H1 (cell line): ENCODE results near the gene EFEMP1. TPM values are rescaled to one million over a fixed set of nuclear protein-coding genes. Genes with fewer than 3 reads are reported as not detected.

Source experiments
- CTCF ChIA-PET: fragments of 300-600 bp; sonication (Branson Sonifier 250); formaldehyde crosslinking; loops from one replicate; lab custom pipeline; 2021; ENCODE audit not compliant: partially characterized antibody; lab: Charles Lee
- POLR2A ChIA-PET: fragments of 300-600 bp; sonication (Branson Sonifier 250); formaldehyde crosslinking; loops from one replicate; lab custom pipeline; 2021; ENCODE audit warnings: inconsistent platforms; ENCODE audit not compliant: partially characterized antibody; lab: Charles Lee
- DNase-seq, 2 experiments: peaks; one replicate each; pipeline versions ENCODE4 v3.0.0 to v3.0.0-alpha.2; 2010 to 2022; ENCODE audit warnings: low spot score in 2 of 2, low read depth in 1 of 2, mixed read lengths in 1 of 2
- FAIRE-seq: peaks from 2 replicates; lab custom pipeline; 2011; peaks lifted over from hg19 to GRCh38; lab: Jason Lieb, UNC
- H2AFZ ChIP-seq: 2 replicates; pipeline ENCODE4 v1.8.1; 2012; ENCODE audit warnings: low read length, inconsistent platforms
- H2AK5ac ChIP-seq: 2 replicates; pipeline ENCODE4 v1.6.1; 2013; ENCODE audit warnings: low read depth, low read length
- H2BK120ac ChIP-seq: replicated peaks from 2 replicates; pipeline ENCODE3; 2013; ENCODE audit warnings: low read depth, low read length, inconsistent platforms
- H2BK12ac ChIP-seq: 2 replicates; pipeline ENCODE4 v1.6.1; 2013; ENCODE audit warnings: low read depth, low read length
- H2BK15ac ChIP-seq: 2 replicates; pipeline ENCODE4 v1.6.1; 2013; ENCODE audit warnings: low read length
- H2BK20ac ChIP-seq: 2 replicates; pipeline ENCODE4 v1.6.1; 2013; ENCODE audit warnings: low read length
- H2BK5ac ChIP-seq: 2 replicates; pipeline ENCODE4 v1.6.1; 2013; ENCODE audit warnings: low read depth, low read length
- H3K14ac ChIP-seq: 2 replicates; pipeline ENCODE4 v1.6.1; 2013; ENCODE audit warnings: inconsistent platforms; ENCODE audit not compliant: insufficient read length
- H3K18ac ChIP-seq: 2 replicates; pipeline ENCODE4 v1.6.1; 2013; ENCODE audit warnings: low read length; ENCODE audit errors: extremely low read depth
- H3K23ac ChIP-seq: 2 replicates; pipeline ENCODE4 v1.6.1; 2013; ENCODE audit warnings: inconsistent platforms; ENCODE audit not compliant: insufficient read length
- H3K23me2 ChIP-seq: 2 replicates; pipeline ENCODE4 v1.6.1; 2013; ENCODE audit warnings: low read depth, low read length
- H3K27ac ChIP-seq: 2 replicates; pipeline ENCODE4 v1.6.1; 2011; ENCODE audit warnings: low read depth, low read length, inconsistent platforms
- H3K27me3 ChIP-seq, 4 experiments: replicated peaks in 1 of 4; 1 replicate in 1 of 4; 2 replicates in 3 of 4; pipeline versions ENCODE4 v1.6.1 to v1.8.1; 2011 to 2013; ENCODE audit warnings: low read length in 3 of 4, mild to moderate bottlenecking in 3 of 4, inconsistent platforms in 2 of 4, mixed read lengths in 2 of 4, moderate library complexity in 1 of 4; ENCODE audit not compliant: control insufficient read depth in 3 of 4, insufficient read depth in 3 of 4; ENCODE audit errors: extremely low read depth in 1 of 4
- H3K36me3 ChIP-seq, 4 experiments: 2 replicates each; pipeline versions ENCODE4 v1.6.1 to v1.8.1; 2011 to 2013; ENCODE audit warnings: mild to moderate bottlenecking in 4 of 4, low read length in 3 of 4, moderate library complexity in 2 of 4, control low read depth in 1 of 4, inconsistent platforms in 1 of 4; ENCODE audit not compliant: insufficient read depth in 4 of 4, control insufficient read depth in 2 of 4
- H3K4ac ChIP-seq: replicated peaks from 2 replicates; pipeline ENCODE3; 2013; ENCODE audit warnings: low read length, low read depth, mixed read lengths, inconsistent platforms; ENCODE audit not compliant: insufficient read length
- H3K4me1 ChIP-seq, 4 experiments: replicated peaks in 1 of 4; 1 replicate in 1 of 4; 2 replicates in 3 of 4; pipeline versions ENCODE4 v1.6.1 to v1.8.1; 2011 to 2013; ENCODE audit warnings: low read length in 3 of 4, inconsistent platforms in 2 of 4, mixed read lengths in 1 of 4; ENCODE audit not compliant: insufficient read depth in 4 of 4, control insufficient read depth in 3 of 4
- H3K4me2 ChIP-seq, 2 experiments: 2 replicates each; pipeline versions ENCODE4 v1.6.1 to v1.8.1; 2011 to 2013; ENCODE audit warnings: low read depth in 2 of 2, low read length in 2 of 2, control low read depth in 1 of 2, inconsistent platforms in 1 of 2, mild to moderate bottlenecking in 1 of 2; ENCODE audit not compliant: insufficient read depth in 1 of 2
- H3K4me3 ChIP-seq, 4 experiments: fragments of 200-600, 300-600 bp in 1 of 4; sonication (generic), shearing (Covaris generic), sonication (Bioruptor Twin) in 1 of 4; 2 replicates each; pipeline versions ENCODE4 v1.5.1 to v1.8.1; 2011 to 2016; ENCODE audit warnings: low read length in 4 of 4, low read depth in 3 of 4, control low read depth in 2 of 4, inconsistent platforms in 2 of 4, mild to moderate bottlenecking in 2 of 4, mixed read lengths in 1 of 4, moderate library complexity in 1 of 4; ENCODE audit not compliant: insufficient read depth in 2 of 4; ENCODE audit errors: extremely low read depth in 1 of 4
- H3K56ac ChIP-seq: replicated peaks from 2 replicates; pipeline ENCODE3; 2013; ENCODE audit warnings: low read depth, mild to moderate bottlenecking, mixed read lengths, low read length, inconsistent platforms; ENCODE audit not compliant: insufficient read length
- H3K79me1 ChIP-seq: 2 replicates; pipeline ENCODE4 v1.6.1; 2013; ENCODE audit warnings: low read depth, low read length, control low read depth
- H3K79me2 ChIP-seq, 2 experiments: 2 replicates each; pipeline versions ENCODE4 v1.6.1 to v1.8.1; 2012 to 2013; ENCODE audit warnings: low read length in 2 of 2, mild to moderate bottlenecking in 2 of 2, inconsistent platforms in 1 of 2; ENCODE audit not compliant: insufficient read depth in 2 of 2, control insufficient read depth in 1 of 2
- H3K9ac ChIP-seq, 4 experiments: replicated peaks in 1 of 4; 1 replicate in 1 of 4; 2 replicates in 3 of 4; pipeline versions ENCODE4 v1.6.1 to v1.8.1; 2011 to 2013; ENCODE audit warnings: low read depth in 3 of 4, low read length in 3 of 4, control low read depth in 2 of 4, mild to moderate bottlenecking in 2 of 4, moderate library complexity in 2 of 4, inconsistent platforms in 1 of 4; ENCODE audit errors: extremely low read depth in 1 of 4
- H3K9me3 ChIP-seq, 2 experiments: 2 replicates each; pipeline versions ENCODE4 v1.6.1 to v1.8.1; 2012 to 2013; ENCODE audit warnings: mild to moderate bottlenecking in 2 of 2, moderate library complexity in 2 of 2, control low read depth in 1 of 2, inconsistent platforms in 1 of 2, low read depth in 1 of 2, low read length in 1 of 2, mixed read lengths in 1 of 2; ENCODE audit not compliant: insufficient read depth in 2 of 2
- H4K20me1 ChIP-seq, 2 experiments: replicated peaks in 1 of 2; 2 replicates each; pipeline versions ENCODE3 to v1.8.1; 2011 to 2013; ENCODE audit warnings: inconsistent platforms in 2 of 2, low read length in 2 of 2, mild to moderate bottlenecking in 1 of 2; ENCODE audit not compliant: insufficient read depth in 2 of 2, control insufficient read depth in 1 of 2
- H4K5ac ChIP-seq: 2 replicates; pipeline ENCODE4 v1.6.1; 2013; ENCODE audit warnings: low read length, low read depth, mixed read lengths, inconsistent platforms; ENCODE audit not compliant: insufficient read length
- H4K8ac ChIP-seq: 2 replicates; pipeline ENCODE4 v1.8.0; 2013; ENCODE audit warnings: mild to moderate bottlenecking, moderate library complexity, low read length, inconsistent platforms; ENCODE audit not compliant: insufficient read depth; ENCODE audit errors: extremely low read depth
- H4K91ac ChIP-seq: replicated peaks from 2 replicates; pipeline ENCODE3; 2013; ENCODE audit warnings: low read length, mixed read lengths, inconsistent platforms; ENCODE audit not compliant: insufficient read length
- BCL11A ChIP-seq, 2 experiments: IDR thresholded peaks; one replicate each; pipeline ENCODE4 v1.6.1; 2011; ENCODE audit warnings: low read depth in 2 of 2, low read length in 2 of 2, mild to moderate bottlenecking in 2 of 2
- E2F6 ChIP-seq: IDR thresholded peaks from 2 replicates; pipeline ENCODE4 v1.6.1; 2012; ENCODE audit warnings: inconsistent platforms
- EP300 ChIP-seq, 2 experiments: IDR thresholded peaks; 1 replicate in 1 of 2; 2 replicates in 1 of 2; pipeline ENCODE4 v1.6.1; 2011 to 2012; ENCODE audit warnings: low read depth in 2 of 2, low read length in 2 of 2, mild to moderate bottlenecking in 2 of 2, borderline replicate concordance in 1 of 2, inconsistent platforms in 1 of 2, moderate library complexity in 1 of 2
- GABPA ChIP-seq: IDR thresholded peaks from 2 replicates; pipeline ENCODE4 v1.6.1; 2011; ENCODE audit warnings: mild to moderate bottlenecking, low read length, moderate library complexity, borderline replicate concordance; ENCODE audit not compliant: insufficient read depth
- HDAC6 ChIP-seq: IDR thresholded peaks from one replicate; pipeline ENCODE4 v1.7.1; 2012; ENCODE audit warnings: low read depth, mild to moderate bottlenecking, inconsistent platforms, low read length, moderate library complexity
- JUND ChIP-seq: IDR thresholded peaks from 2 replicates; pipeline ENCODE4 v1.6.1; 2011; ENCODE audit warnings: mild to moderate bottlenecking, improper control_type of control experiment, low read length
- KDM5A ChIP-seq: fragments of 200-600 bp; IDR thresholded peaks from 2 replicates; pipeline ENCODE4 v1.7.1; 2012; ENCODE audit warnings: mild to moderate bottlenecking, low read length, inconsistent platforms, mixed read lengths
- NRF1 ChIP-seq: IDR thresholded peaks from 2 replicates; pipeline ENCODE4 v1.6.1; 2011; ENCODE audit warnings: mild to moderate bottlenecking, low read depth, low read length, improper control_type of control experiment
- SIN3A ChIP-seq, 2 experiments: IDR thresholded peaks in 1 of 2; conservative IDR thresholded peaks in 1 of 2; 2 replicates each; pipeline ENCODE4 v1.6.1; 2011 to 2012; ENCODE audit warnings: low read length in 2 of 2, improper control_type of control experiment in 1 of 2, low read depth in 1 of 2, mild to moderate bottlenecking in 1 of 2
- SIRT6 ChIP-seq: IDR thresholded peaks from one replicate; pipeline ENCODE4 v1.7.1; 2012; ENCODE audit warnings: low read length, inconsistent platforms
- SP1 ChIP-seq: IDR thresholded peaks from 2 replicates; pipeline ENCODE4 v1.6.1; 2011; ENCODE audit warnings: low read depth, low read length
- SUZ12 ChIP-seq: fragments of 200-600 bp; sonication (generic); IDR thresholded peaks from 2 replicates; pipeline ENCODE4 v1.6.1; 2012; ENCODE audit warnings: mild to moderate bottlenecking, inconsistent platforms, low read length, moderate library complexity, mixed read lengths
- TCF12 ChIP-seq: IDR thresholded peaks from 2 replicates; pipeline ENCODE4 v1.6.1; 2011; ENCODE audit warnings: low read depth, mild to moderate bottlenecking, low read length
- YY1 ChIP-seq: IDR thresholded peaks from 2 replicates; pipeline ENCODE4 v1.6.1; 2011; ENCODE audit warnings: low read depth, mild to moderate bottlenecking, low read length
- WGBS, 2 experiments: shearing (Covaris generic) in 1 of 2; methylation state at CpG; one replicate each; pipeline versions ENCODE4 v1.1.6 to v1.1.7; 2013 to 2015; ENCODE audit warnings: low lambda C conversion rate in 2 of 2, mixed read lengths in 2 of 2, inconsistent platforms in 1 of 2, low coverage in 1 of 2, missing lambda C conversion rate in 1 of 2; ENCODE audit not compliant: insufficient replicate concordance in 2 of 2, insufficient coverage in 1 of 2, insufficient read length in 1 of 2; ENCODE audit errors: extremely low coverage in 1 of 2, missing lambda C conversion rate in 1 of 2; 5-methylcytosine and 5-hydroxymethylcytosine counted together
- polyA plus RNA-seq, 7 experiments: library from polyadenylated mRNA; depleted of rRNA in 3 of 7; stranded (reverse) in 5 of 7; unstranded in 2 of 7; fragments of >200 nt in 5 of 7; fragments of 200-250 nt in 2 of 7; gene quantifications; 1 replicate in 5 of 7; 2 replicates in 1 of 7; 4 replicates in 1 of 7; pipeline versions ENCODE4 v1.2.1 to v1.2.3, GENCODE V29; 2011 to 2013; ENCODE audit warnings: missing spikeins in 2 of 7, mixed read lengths in 2 of 7
- total RNA-seq: library from RNA; stranded (reverse); fragmentation: NEBNext Ultra II Directional; extraction: Animal tissue kit (Norgen Biotek cat#: 25700); gene quantifications from 2 replicates; pipeline ENCODE4 v1.2.1, GENCODE V29; 2021

The EFEMP1 gene
- total and polyA plus RNA-seq, 2 of the 8 experiments (the other 6 are each of a cell fraction or from before 2014, with no cell fraction given), result 15.5 to 19.7 TPM

GRCh38 chr2:55827855-55828254, 95.7 kb downstream of the EFEMP1 start:
- Histone ChIP-seq H4K8ac (no peak overlapping the region), H3K14ac (no peak overlapping the region), H2BK20ac (no peak overlapping the region), H2AFZ (no peak overlapping the region), H3K4ac (no peak overlapping the region), H4K20me1 (no peaks in the 10 kb centered on the region), H4K5ac (no peak overlapping the region), H3K79me1 (no peaks in the 10 kb centered on the region), H2BK5ac (no peak overlapping the region), H3K27ac (no peak overlapping the region), H3K56ac (no peak overlapping the region), H2BK15ac (no peak overlapping the region), H3K27me3 (no peaks in the 10 kb centered on the region), H2AK5ac (no peak overlapping the region), H3K79me2 (no peaks in the 10 kb centered on the region), H4K91ac (no peak overlapping the region), H3K4me3 (no peak overlapping the region), H3K4me2 (no peak overlapping the region), H3K9ac (no peak overlapping the region), H3K23ac (no peak overlapping the region), H3K36me3 (no peaks in the 10 kb centered on the region), H2BK120ac (no peak overlapping the region), H3K18ac (no peak overlapping the region), H3K9me3 (no peaks in the 10 kb centered on the region), H2BK12ac (no peak overlapping the region), H3K23me2 (no peaks in the 10 kb centered on the region), H3K4me1 (peaks cover 0 to 4% (median 0%) of the 10 kb centered on the region in 4 experiments; a peak in 1 of 7 replicates)
- CTCF ChIA-PET, result interaction anchor here (1.7 kb wide), 1 partner anchor 56 kb away, joined by 5 read pairs; no protein-coding TSS in a partner anchor
- POLR2A ChIA-PET, result no interaction called here
- DNase-seq (no peak), FAIRE-seq (no peak)
- WGBS, 2 experiments, result 69% methylated on average over 1 of the region's 1 CpG; no CpG with 5 or more reads in 1 of the 2 experiments
- TF ChIP-seq EP300 (IDR thresholded peaks at IDR 0.05; ENCODE audit: borderline replicate concordance in 1 of 2, low read depth in 2 of 2, low read length in 2 of 2) (no peak), HDAC6 (no peak), SUZ12 (no peak), BCL11A (IDR thresholded peaks at IDR 0.05; ENCODE audit: low read depth in 2 of 2, low read length in 2 of 2) (no peak), NRF1 (no peak), SIRT6 (no peak), KDM5A (no peak), SIN3A (conservative IDR thresholded peaks at IDR 0.05 in 1 of 2, IDR thresholded peaks at IDR 0.05 in 1 of 2; ENCODE audit: low read depth in 1 of 2, low read length in 2 of 2) (no peak), E2F6 (no peak), SP1 (no peak), TCF12 (no peak), YY1 (no peak), JUND (no peak), GABPA (no peak)
